ENCODE results near the gene ECM2.
"Not testable (repeated sequence)": the region's sequence is repeated elsewhere in the genome, so short reads cannot be mapped to it uniquely, and the experiment has no call there.

The ECM2 gene

DNA sequence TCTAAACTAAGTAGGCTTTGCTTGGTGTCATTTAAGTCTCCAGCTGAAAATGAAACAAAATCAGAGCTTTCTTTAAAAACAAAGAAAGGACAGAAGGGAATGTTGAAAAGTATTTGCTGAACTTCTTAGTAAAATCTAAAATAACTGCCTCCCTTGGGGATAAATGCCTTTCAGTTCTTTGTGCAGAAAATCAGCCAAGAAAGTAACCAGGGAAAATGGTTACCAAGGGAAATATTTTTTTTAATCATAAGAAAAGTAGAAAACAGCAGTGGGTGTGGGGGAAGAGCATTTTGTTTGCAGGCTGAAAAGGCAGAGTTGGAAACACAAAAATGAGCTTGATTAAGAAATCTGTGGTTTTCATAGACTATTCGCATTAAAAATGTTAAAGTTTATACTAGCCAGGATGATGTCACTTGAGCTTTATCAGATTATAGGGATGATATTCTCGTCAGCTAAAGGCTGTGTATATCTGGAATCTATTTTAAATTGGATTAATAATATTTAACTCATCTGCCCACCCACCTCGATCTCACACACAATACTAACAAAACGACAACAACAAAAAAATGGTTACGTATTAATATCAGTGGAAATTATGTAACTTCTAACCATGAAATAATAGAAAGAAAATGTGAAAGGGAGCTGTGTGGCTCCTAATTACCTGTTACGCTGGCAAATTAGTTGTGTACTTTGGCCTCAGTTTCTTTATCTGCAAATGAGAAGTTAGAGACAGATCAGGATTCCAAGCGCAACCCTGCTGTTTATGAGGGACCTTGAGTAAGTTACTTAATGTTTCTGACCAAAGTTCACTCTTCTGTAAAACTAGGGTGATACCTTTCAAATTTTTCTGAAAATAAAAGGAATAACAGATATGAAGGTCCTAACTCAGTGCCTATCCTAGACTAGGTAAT, at the start of gene ECM2:
Gene ECM2, minus strand, starts transcription at position 51 of the 911 bp plus-strand sequence. CDS start 13,124 bp downstream, outside the sequence.
- DNase-seq: no peak

DNA sequence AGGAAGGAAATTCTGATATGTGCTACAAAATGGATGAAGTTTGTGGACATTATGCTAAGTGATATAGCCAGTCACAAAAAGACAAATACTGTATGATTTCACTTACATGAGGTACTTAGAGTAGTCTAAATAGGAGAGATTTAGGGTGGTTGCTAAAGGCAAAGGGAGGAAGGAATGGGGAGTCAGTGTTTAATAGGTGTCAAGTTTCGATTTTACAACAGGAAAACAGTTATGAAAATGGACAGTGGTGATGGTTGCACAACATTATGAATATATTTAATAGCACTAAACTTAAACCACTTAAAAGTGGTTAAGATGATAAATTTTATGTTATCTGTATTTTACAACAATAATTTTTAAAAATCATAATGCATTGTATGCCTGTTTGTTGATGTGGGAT, 40.4 kb upstream of the ECM2 start:
- no peak for DNase-seq

- DNase-seq: not testable (repeated sequence)
Measured at GRCh38 chr9:92573612-92574011, 37.8 kb upstream of the ECM2 start.

DNA sequence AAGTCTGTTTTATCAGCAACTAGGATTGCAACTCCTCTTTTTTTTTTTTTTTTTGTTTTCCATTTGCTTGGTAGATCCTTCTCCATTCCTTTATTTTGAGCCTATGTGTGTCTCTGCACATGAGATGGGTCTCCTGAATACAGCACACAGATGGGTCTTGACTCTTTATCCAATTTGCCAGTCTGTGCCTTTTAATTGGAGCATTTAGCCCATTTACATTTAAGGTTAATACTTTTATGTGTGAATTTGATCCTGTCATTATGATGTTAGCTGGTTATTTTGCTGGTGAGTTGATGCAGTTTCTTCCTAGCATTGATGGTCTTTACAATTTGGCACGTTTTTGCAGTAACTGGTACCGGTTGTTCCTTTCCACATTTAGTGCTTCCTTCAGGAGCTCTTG, 36.1 kb upstream of the ECM2 start:
- DNase-seq: not testable (repeated sequence)

- no peak for DNase-seq
Measured at GRCh38 chr9:92564982-92565381, 29.2 kb upstream of the ECM2 start.

DNA sequence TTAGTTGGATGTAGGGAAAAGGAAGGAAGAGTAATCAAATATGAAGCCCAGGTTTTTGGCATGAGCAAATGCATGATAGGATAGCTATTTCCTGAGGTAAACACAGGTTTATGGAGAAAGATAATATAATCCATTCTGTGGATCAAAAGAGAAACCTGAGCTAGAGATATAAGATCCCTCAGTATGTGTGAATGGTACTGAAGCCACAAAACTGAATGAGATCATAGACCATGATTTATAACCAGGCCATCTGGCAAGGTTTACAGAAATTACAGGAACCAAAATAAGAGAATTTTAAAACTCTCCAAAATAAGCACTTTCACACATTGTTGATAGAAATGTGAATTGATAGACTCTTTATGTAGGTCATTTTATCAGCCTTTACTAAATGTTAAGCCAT, 28.7 kb upstream of the ECM2 start:
- DNase-seq: no peak

DNA sequence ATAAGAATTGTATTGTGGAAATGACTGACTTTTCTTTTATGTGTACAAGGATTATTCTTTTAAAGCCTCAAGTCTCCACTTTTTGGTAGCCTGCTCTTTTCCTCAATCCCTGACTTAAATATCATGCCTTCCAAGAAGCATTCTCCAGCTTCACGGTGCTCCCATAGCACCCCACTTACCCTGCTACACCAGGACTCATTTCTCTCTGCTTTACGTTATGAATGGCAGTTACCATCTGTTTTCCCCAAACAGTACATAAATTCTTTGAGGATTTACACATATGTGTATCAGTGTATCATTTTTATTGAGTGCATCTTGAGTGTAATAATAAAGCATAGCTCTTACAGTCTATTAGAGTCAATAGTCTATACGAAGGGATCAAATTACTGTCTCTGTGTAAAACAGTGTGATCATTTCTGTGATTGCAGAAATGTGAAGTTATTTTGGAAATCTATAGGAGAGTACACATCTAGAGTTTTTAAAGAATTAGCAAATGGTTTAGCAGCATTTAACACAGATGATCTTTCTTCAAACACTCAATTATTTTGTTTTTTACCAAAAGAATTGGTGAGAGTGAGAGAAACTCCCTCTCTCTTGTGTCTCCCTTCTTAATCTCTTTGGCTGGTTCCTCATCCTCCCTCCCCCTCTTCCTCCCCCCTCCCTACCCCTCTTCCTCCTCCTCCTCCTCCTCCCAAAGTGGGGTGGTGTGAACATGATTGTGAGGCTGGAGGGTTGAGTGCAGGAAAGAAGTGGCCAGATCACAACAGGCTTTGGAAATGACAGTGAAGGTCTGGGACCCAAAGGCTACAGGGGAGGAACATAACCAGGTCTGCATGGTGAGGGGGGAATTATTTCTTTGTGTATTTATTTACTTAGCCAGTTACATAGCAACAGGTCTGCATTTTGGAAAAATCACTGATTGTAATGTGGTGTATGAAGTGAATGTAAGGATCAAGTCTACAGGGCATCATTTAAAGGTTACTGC, 27.6 kb upstream of the ECM2 start:
- DNase-seq: no peak

DNA sequence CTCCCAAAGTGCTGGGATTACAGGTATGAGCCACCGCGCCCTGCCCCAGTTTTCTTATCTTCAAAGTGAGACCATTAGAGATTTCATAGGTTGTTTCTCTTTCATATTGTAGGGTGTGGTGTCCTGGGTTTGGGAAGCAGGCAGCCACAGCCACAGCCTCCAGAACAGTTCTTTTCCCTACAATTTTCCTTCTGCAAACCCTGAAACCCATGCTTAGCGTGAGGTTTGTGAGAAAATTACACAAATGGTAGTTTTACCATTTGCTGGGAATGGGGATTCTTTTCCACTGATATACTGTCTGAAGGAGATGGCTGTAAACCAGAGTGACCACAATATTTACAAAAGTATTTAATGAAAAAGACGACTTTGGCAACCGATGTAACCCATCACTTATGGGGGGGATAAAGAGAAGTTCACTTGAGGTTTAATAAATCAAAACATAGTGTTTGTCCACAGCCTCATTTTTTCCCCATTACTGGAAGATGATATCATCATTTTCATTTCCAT, 26.7 kb upstream of the ECM2 start:
- no peak for DNase-seq

DNA sequence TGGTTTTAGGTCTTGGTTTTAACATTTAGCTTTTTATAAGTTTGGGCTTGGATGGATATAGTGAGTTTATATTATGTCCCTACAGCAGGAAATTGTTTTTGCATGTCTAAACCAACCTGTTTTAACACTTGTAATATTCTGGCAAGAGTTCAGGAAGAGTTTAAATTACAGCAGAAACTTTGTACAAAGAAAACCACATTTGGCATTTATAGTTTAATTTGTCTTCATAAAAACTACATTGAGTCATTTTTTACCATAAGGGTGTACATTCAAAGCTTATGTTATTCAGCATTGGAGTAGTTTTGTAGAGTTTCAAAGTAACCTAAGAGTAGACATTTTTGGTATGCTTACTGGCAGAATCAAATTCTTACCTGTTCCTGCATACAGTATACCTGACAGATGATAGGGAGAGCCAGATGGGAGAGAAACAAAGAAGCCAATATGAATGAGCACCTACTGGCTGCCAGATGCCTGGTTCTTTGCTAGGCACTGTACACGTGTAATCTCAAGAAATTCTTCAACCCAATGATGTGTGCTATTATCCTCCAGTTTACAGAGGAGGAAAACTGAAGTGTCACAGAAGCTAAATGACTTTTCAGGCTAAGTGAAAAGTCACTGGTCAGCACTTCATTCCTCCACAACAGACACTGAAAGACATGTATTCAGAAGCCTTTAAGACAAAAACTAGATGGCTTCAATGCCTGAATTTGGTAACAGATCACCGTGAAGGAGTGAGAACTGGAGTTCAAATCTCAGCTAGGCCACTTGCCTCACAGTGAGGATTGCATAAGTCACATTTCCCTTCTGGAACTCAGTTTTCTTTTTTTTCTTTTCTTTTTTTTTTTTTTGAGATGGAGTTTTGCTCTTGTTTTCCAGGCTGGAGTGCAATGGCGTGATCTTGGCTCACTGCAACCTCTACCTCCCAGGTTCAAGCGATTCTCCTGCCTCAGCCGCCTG, 25.9 kb upstream of the ECM2 start:
- DNase-seq: no peak

DNA sequence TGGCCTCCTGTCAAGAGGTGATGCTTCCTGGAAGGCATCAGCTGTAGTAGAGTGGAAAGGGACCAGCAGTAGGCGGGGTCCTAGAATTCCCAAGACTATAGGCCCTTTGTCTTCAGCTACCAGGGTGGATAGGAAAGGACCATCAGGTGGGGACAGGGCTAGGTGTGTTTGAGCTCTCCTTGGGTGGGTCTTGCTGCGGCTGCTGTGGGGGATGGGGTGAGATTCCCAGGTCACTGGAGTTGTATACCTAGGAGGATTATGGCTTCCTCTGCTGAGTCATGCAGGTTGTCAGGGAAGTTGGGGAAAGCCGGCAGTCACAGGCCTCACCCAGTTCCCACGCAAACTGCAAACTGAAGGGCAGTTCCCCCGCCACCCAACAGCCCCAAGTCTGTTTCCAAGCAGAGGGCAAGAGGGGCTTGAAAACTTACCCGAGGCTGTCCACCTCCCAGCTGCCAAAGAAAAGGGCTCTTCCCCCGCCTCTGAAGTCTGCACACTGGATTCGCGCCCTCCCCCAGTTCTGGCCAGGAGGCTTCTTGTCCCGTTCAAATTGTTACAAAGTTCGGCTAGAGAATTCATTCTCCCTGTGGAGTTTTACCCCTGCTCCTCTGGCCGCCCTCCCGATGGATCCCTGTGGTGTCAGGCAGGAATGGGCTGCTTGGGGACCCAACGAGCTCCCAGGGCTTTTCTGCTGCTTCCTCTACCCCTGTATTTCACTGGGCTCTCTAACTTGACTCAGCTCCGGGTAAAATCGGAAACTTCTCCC, 23.0 kb upstream of the ECM2 start:
- DNase-seq: no peak

GRCh38 chr9:92550765-92551164, 15.0 kb upstream of the ECM2 start:
- DNase-seq: no peak

DNA sequence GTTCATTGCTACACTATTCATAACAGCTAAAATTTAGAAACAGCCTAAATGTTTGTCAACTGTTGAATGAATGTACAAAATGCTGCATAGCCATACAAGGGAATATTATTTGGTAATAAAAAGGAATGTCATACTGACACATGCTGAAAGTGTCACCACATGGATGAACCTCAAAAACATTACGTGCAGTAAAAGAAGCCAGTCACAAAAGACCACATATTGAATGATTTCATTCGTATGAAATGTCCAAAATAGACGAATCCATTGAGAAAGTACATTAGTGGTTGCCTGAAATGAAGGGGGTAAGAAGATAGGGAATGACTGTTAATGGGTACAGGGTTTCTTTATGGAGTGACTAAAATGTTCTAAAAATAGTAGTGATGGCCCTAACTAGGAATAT, 11.6 kb upstream of the ECM2 start:
- DNase-seq: no peak

DNA sequence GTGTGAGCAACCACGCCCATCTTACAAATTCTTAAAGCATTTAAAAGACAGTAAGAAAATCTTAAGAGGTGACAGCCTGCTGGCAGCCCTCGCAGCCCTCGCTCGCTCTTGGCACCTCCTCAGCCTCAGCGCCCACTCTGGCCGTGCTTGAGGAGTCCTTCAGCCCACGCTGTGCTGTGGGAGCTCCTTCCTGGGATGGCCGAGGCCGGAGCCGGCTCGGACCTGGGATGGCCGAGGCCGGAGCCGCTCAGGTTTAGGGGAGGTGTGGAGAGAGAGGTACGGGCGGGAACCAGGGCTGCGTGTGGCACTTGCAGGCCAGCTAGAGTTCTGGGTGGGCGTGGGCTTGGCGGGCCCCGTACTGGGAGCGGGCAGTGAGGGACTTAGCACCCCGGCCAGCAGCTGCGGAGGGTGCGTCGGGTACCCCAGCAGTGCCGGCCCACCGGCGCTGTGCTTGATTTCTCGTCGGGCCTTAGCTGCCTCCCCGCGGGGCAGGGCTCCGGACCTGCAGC, 9.3 kb upstream of the ECM2 start:
- DNase-seq: no peak

- DNase-seq: no peak
Measured at GRCh38 chr9:92543972-92544371, 8.2 kb upstream of the ECM2 start.

DNA sequence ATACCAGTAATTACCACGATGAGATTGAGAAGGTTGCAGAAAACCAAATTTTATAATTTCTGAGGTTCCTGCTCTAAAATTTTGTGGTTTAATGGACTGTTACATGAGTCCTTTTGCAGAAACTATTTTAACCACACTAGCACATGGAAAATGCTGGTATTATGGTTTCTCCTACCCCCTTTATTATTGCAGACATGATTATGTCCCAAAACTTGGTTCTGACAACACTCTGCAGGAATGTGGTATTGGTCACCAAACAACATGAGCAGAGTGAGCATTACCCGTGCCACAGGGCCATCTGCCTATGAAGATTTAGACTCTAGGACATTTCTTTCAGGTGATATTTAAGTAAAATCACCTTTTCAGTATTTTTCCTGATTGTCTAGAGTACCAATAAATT, 2.8 kb upstream of the ECM2 start:
- DNase-seq: no peak

- DNase-seq: no peak
Measured at GRCh38 chr9:92534674-92535073, 1.1 kb downstream of the ECM2 start.

DNA sequence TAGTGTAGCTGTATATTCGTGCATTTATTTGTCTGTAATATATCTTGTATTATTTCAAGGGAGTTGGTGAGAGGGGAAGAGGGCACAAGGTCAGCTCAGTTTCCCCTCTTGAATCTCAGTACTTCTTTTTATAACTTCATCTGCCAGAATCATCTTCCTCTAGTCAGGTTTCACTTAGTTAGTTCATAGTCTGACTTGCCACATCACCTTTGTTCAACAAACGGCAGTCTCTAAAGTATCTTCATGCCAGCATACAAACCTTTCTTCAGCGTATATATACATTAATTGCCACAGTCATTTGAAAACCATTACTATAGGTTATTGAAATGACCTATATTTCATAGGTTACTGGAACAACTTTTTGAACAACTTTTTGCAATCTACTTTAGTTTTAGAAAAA, 1.6 kb downstream of the ECM2 start:
- DNase-seq: no peak

DNA sequence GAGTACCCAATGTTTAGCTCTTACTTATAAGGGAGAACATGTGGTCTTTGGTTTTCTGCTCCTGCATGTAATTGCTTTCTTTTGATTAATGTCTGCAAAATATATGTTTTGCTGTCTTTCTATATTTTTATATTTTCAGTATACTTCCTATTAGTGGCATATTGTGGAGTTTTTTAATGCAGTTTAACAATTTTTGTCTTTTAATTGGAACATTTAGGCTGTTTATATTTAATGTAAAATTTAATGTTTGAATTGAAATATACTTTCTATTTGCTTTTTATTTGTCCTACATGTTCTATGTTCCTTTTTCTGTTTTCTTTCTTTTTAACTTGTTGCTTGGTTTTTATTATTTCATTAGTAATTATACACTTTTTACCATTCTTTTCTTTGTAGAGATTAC, 4.9 kb downstream of the ECM2 start:
- DNase-seq: no peak

DNA sequence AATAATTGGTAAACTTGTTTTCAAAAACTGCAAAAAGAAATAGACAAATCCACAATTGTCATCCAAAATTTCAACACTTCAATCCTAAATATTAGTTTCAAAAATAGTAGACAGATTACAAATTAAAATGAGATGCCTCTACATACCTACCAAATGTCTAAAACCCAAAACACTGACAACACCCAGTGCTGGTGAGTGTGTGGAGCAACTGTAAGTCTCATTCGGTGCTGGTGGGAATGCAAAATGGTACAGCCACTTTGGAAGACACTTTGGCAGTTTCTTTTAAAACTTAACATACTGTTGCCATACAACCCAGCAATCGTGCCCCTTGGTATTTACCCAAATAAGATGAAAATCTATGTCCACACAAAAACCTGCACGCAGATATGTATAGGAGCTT, 6.7 kb downstream of the ECM2 start:
- DNase-seq: no peak

- DNase-seq: no peak
Measured at GRCh38 chr9:92528522-92528849, 7.3 kb downstream of the ECM2 start.

DNA sequence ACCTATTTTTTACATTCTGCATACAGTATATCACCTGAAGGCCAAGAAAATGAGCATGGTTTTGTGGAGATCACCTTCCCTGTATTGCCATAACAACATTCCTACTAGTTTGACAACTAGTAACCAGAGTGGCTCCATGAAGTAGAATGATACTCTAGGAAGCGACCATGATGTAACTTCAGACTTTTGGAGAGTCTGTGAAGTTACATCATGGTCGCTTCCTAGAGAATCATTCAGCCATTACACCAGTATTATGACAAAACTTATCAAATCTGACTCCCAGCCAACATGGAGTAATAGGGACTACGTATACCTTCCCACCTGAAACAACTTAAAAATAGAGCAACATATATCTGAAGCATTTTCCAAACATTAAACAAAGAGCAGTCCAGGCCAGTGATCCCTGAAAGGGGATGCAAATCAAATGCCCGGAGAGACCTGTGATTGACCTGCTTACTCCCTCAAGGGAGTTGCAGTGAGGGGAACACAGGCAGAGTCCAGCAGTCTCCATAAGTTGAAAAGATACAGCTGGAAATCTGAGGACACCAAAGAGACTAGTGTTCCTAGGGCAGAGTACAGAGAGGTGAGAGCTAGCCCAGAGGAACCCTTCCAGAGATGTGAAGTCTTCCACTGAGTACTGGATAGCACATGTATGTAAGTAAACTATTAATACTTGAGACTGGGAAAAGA, 7.8 kb downstream of the ECM2 start:
- no peak for DNase-seq

Data from stimulated activated CD4-positive, alpha-beta T cell treated with anti-CD3 and anti-CD28 coated beads, Interleukin-4, amount 100 ng/mL, for 1 hour (primary cell).